Fibroblast of lung (primary cell): ENCODE measurements around the gene MB21D2.

Experiments
- EZH2 ChIP-seq: IDR thresholded peaks from 2 replicates; pipeline ENCODE4 v1.5.1; 2012; ENCODE audit warnings: low read length, control low read depth, mild to moderate bottlenecking; ENCODE audit errors: missing control alignments
- TF ChIP-seq, protein P1 (sequence below), 2 donors: IDR thresholded peaks in 1 of 2; conservative IDR thresholded peaks in 1 of 2; 1 replicate in 1 of 2; 2 replicates in 1 of 2; pipeline ENCODE4 v1.5.1; 2011 to 2012; ENCODE audit warnings: low read length in 2 of 2, control low read depth in 1 of 2, inconsistent platforms in 1 of 2, low read depth in 1 of 2, mild to moderate bottlenecking in 1 of 2

DNA sequence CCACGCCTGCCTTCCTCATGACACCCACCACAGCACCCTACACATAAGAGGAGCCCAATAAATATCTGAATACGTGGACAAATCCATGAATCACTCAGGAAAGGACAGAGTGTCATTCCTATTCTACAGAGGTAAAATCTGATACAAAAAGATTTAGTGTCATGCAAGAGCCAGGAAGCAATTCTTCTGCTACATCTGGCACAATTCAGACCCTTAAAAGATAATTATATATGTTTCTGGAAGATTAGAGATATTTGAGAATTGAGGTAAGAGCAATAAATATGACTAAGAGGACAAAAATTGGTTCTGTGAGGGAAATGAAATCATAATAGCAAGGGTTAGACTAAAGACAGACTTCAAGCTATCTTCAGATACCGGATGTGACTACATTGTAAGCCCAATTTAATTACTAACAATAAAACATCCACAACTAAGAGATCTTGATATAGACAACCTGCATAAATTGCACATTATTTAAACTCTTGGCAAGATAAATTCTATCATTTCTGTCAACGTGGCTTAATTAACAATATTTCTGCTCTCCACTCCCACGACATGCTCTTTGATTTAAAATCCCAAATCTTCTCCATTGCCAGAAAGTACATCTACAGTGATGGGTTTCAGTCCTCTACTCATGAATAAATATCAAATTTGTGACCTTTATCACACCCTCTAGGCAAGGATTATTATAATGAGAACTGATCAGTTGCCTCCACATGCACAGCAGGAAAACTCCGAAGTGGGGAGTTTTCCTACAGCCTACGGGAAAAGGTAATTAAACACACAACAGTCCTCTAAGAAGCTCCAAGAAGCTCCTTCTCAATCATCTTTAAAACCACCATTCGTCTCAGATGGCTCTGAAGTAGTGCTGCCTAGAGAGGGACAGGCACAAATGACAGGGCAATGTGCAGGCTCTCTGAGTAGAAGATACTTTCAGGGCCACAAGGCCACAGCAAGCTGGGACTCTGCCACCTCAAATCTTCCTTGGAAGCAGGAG is 32.6 kb downstream of the MB21D2 start:
- TF ChIP-seq, protein P1, sequence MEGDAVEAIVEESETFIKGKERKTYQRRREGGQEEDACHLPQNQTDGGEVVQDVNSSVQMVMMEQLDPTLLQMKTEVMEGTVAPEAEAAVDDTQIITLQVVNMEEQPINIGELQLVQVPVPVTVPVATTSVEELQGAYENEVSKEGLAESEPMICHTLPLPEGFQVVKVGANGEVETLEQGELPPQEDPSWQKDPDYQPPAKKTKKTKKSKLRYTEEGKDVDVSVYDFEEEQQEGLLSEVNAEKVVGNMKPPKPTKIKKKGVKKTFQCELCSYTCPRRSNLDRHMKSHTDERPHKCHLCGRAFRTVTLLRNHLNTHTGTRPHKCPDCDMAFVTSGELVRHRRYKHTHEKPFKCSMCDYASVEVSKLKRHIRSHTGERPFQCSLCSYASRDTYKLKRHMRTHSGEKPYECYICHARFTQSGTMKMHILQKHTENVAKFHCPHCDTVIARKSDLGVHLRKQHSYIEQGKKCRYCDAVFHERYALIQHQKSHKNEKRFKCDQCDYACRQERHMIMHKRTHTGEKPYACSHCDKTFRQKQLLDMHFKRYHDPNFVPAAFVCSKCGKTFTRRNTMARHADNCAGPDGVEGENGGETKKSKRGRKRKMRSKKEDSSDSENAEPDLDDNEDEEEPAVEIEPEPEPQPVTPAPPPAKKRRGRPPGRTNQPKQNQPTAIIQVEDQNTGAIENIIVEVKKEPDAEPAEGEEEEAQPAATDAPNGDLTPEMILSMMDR (conservative IDR thresholded peaks at IDR 0.05 in 1 of 2, IDR thresholded peaks at IDR 0.05 in 1 of 2; ENCODE audit: low read depth in 1 of 2, low read length in 2 of 2) = no peak
- TF ChIP-seq EZH2 = no peak
